ENCODE measurements around the gene TMC5.

The TMC5 gene

GRCh38 chr16:19523559-19524355, 106.1 kb downstream of the TMC5 start, which contains the start of gene CCP110:
Gene CCP110, plus strand, starts transcription at chr16:19523942. Its CDS starts 3,940 bp downstream, at chr16:19527882.
- TF ChIP-seq EZH2phosphoT487 (IDR thresholded peaks at IDR 0.05; ENCODE audit: borderline replicate concordance, low read length) (no peak), CTCF (IDR thresholded peaks at IDR 0.05; ENCODE audit: low read depth, low read length, poor library complexity, severe bottlenecking) (no peak)
- Histone ChIP-seq H3K9me3 (ENCODE audit: control insufficient read depth, insufficient read depth, low read length) (no peaks in the 10 kb centered on the region), H3K79me2 (ENCODE audit: control insufficient read depth, low read length) (peaks cover 74% of the 10 kb centered on the region), H4K20me1 (ENCODE audit: control insufficient read depth, insufficient read depth, low read depth, low read length) (no peaks in the 10 kb centered on the region; the same call in 1 of the 2 replicates), H3K4me1 (ENCODE audit: control insufficient read depth, low read length) (peaks cover 55% of the 10 kb centered on the region), H3K4me2 (ENCODE audit: low read length) (peak within 1 kb of the TSS; percentile 94), H3K27ac (ENCODE audit: low read depth, low read length) (peak within 1 kb of the TSS; percentile 46), H3K27me3 (ENCODE audit: control insufficient read depth, low read length) (no peaks in the 10 kb centered on the region), H3K9me2 (replicated peaks; ENCODE audit: control insufficient read depth, low read length) (no peaks in the 10 kb centered on the region), H3K36me3 (ENCODE audit: control insufficient read depth, low read length) (peaks cover 40% of the 10 kb centered on the region), H3K4me3 (ENCODE audit: low read length) (peak within 1 kb of the TSS; percentile 97), H3F3A (ENCODE audit: control insufficient read depth, insufficient read depth) (peaks cover 7% of the 10 kb centered on the region)

GRCh38 chr16:19524356-19524615, 106.6 kb downstream of the TMC5 start:
- peak overlapping the region; percentile 39 for H3K27ac ChIP-seq (ENCODE audit: low read depth, low read length)
- no peaks in the 10 kb centered on the region; the same call in 1 of the 2 replicates for H4K20me1 ChIP-seq (ENCODE audit: control insufficient read depth, insufficient read depth, low read depth, low read length)
- H3K36me3 ChIP-seq (ENCODE audit: control insufficient read depth, low read length): peaks cover 41% of the 10 kb centered on the region
- peaks cover 52% of the 10 kb centered on the region for H3K4me1 ChIP-seq (ENCODE audit: control insufficient read depth, low read length)
- no peaks in the 10 kb centered on the region for H3K9me3 ChIP-seq (ENCODE audit: control insufficient read depth, insufficient read depth, low read length)
- no peaks in the 10 kb centered on the region for H3K9me2 ChIP-seq (replicated peaks; ENCODE audit: control insufficient read depth, low read length)
- H3K79me2 ChIP-seq (ENCODE audit: control insufficient read depth, low read length): peaks cover 69% of the 10 kb centered on the region
- H3K4me2 ChIP-seq (ENCODE audit: low read length): peak overlapping the region; percentile 86
- H3K27me3 ChIP-seq (ENCODE audit: control insufficient read depth, low read length): no peaks in the 10 kb centered on the region
- H3F3A ChIP-seq (ENCODE audit: control insufficient read depth, insufficient read depth): peaks cover 7% of the 10 kb centered on the region
- TF ChIP-seq EZH2phosphoT487 (IDR thresholded peaks at IDR 0.05; ENCODE audit: borderline replicate concordance, low read length) (no peak), CTCF (IDR thresholded peaks at IDR 0.05; ENCODE audit: low read depth, low read length, poor library complexity, severe bottlenecking) (no peak)
- H3K4me3 ChIP-seq (ENCODE audit: low read length): peak overlapping the region; percentile 97

GRCh38 chr16:19524616-19525384, 107.1 kb downstream of the TMC5 start:
- Histone ChIP-seq H3K27ac (ENCODE audit: low read depth, low read length) (peak overlapping the region; percentile 39), H3K79me2 (ENCODE audit: control insufficient read depth, low read length) (peaks cover 64% of the 10 kb centered on the region), H3K36me3 (ENCODE audit: control insufficient read depth, low read length) (peaks cover 41% of the 10 kb centered on the region), H3F3A (ENCODE audit: control insufficient read depth, insufficient read depth) (peaks cover 7% of the 10 kb centered on the region), H3K9me3 (ENCODE audit: control insufficient read depth, insufficient read depth, low read length) (no peaks in the 10 kb centered on the region), H3K4me2 (ENCODE audit: low read length) (peak overlapping the region; percentile 86), H3K27me3 (ENCODE audit: control insufficient read depth, low read length) (no peaks in the 10 kb centered on the region), H3K9me2 (replicated peaks; ENCODE audit: control insufficient read depth, low read length) (no peaks in the 10 kb centered on the region), H3K4me3 (ENCODE audit: low read length) (peak overlapping the region; percentile 97), H4K20me1 (ENCODE audit: control insufficient read depth, insufficient read depth, low read depth, low read length) (no peaks in the 10 kb centered on the region), H3K4me1 (ENCODE audit: control insufficient read depth, low read length) (peaks cover 48% of the 10 kb centered on the region)
- no peak for TF ChIP-seq EZH2phosphoT487 (IDR thresholded peaks at IDR 0.05; ENCODE audit: borderline replicate concordance, low read length)

- no peaks in the 10 kb centered on the region for H3K9me3 ChIP-seq (ENCODE audit: control insufficient read depth, insufficient read depth, low read length)
- peaks cover 59% of the 10 kb centered on the region for H3K79me2 ChIP-seq (ENCODE audit: control insufficient read depth, low read length)
- peak overlapping the region; percentile 97 for H3K4me3 ChIP-seq (ENCODE audit: low read length)
- peaks cover 44% of the 10 kb centered on the region for H3K4me1 ChIP-seq (ENCODE audit: control insufficient read depth, low read length)
- no peaks in the 10 kb centered on the region for H3K9me2 ChIP-seq (replicated peaks; ENCODE audit: control insufficient read depth, low read length)
- H3F3A ChIP-seq (ENCODE audit: control insufficient read depth, insufficient read depth): peaks cover 7% of the 10 kb centered on the region
- no peak overlapping the region for H3K27ac ChIP-seq (ENCODE audit: low read depth, low read length)
- H4K20me1 ChIP-seq (ENCODE audit: control insufficient read depth, insufficient read depth, low read depth, low read length): no peaks in the 10 kb centered on the region
- TF ChIP-seq EZH2phosphoT487 (IDR thresholded peaks at IDR 0.05; ENCODE audit: borderline replicate concordance, low read length) (no peak), CTCF (IDR thresholded peaks at IDR 0.05; ENCODE audit: low read depth, low read length, poor library complexity, severe bottlenecking) (no peak)
- peaks cover 47% of the 10 kb centered on the region for H3K36me3 ChIP-seq (ENCODE audit: control insufficient read depth, low read length)
- H3K27me3 ChIP-seq (ENCODE audit: control insufficient read depth, low read length): no peaks in the 10 kb centered on the region
- H3K4me2 ChIP-seq (ENCODE audit: low read length): peak overlapping the region; percentile 86
These were observed 107.7 kb downstream of the TMC5 start for GRCh38 chr16:19525385-19525723.

Measured in DOHH2 (cell line).